DMS79 (cell line): ENCODE data around the gene ALCAM.

ENCODE experiments used
- DNase-seq: peaks from one replicate; lab custom pipeline; 2025; lab: John Stamatoyannopoulos, UW

ALCAM gene

GRCh38 chr3:105366326-105367062 lies at the start of gene ALCAM:
ALCAM (plus strand) TSS chr3:105366909.
- peak; percentile 94 for DNase-seq

- no peak for DNase-seq
Measured at GRCh38 chr3:105317841-105318240, 48.9 kb upstream of the ALCAM start.

- DNase-seq = no peak
Measured at GRCh38 chr3:105322570-105323273, 44.0 kb upstream of the ALCAM start.

- no peak for DNase-seq
Measured at GRCh38 chr3:105323274-105323599, 43.5 kb upstream of the ALCAM start.

GRCh38 chr3:105324951-105325350 lies 41.8 kb upstream of the ALCAM start:
- DNase-seq = no peak

GRCh38 chr3:105327662-105328337 lies 38.9 kb upstream of the ALCAM start:
- DNase-seq = no peak

GRCh38 chr3:105328338-105328730 lies 38.4 kb upstream of the ALCAM start:
- DNase-seq = no peak

GRCh38 chr3:105332961-105333360 lies 33.7 kb upstream of the ALCAM start:
- DNase-seq = no peak

- DNase-seq = no peak
Measured at GRCh38 chr3:105334138-105334882, 32.4 kb upstream of the ALCAM start.

- no peak for DNase-seq
Measured at GRCh38 chr3:105339946-105340345, 26.8 kb upstream of the ALCAM start.

GRCh38 chr3:105343991-105344390 lies 22.7 kb upstream of the ALCAM start:
- DNase-seq = no peak

GRCh38 chr3:105345156-105345555 lies 21.6 kb upstream of the ALCAM start:
- DNase-seq = no peak

- no peak for DNase-seq
Measured at GRCh38 chr3:105347625-105348302, 18.9 kb upstream of the ALCAM start.

- DNase-seq = no peak
Measured at GRCh38 chr3:105348307-105348706, 18.4 kb upstream of the ALCAM start.

GRCh38 chr3:105349684-105350387 lies 16.9 kb upstream of the ALCAM start:
- no peak for DNase-seq

GRCh38 chr3:105351821-105352220 lies 14.9 kb upstream of the ALCAM start:
- no peak for DNase-seq

GRCh38 chr3:105352976-105353375 lies 13.7 kb upstream of the ALCAM start:
- DNase-seq = no peak

- no peak for DNase-seq
Measured at GRCh38 chr3:105353485-105354161, 13.1 kb upstream of the ALCAM start.

- DNase-seq = no peak
Measured at GRCh38 chr3:105354429-105354828, 12.3 kb upstream of the ALCAM start.

- DNase-seq = no peak
Measured at GRCh38 chr3:105355408-105356061, 11.2 kb upstream of the ALCAM start.
